GM12892 (cell line): ENCODE results near the gene RNF13.

Source experiments
- POLR2A ChIP-seq: IDR thresholded peaks from 2 replicates; pipeline ENCODE4 v1.6.1; 2011; ENCODE audit warnings: low read depth, low read length, control low read depth
- POLR2AphosphoS5 ChIP-seq: IDR thresholded peaks from 2 replicates; pipeline ENCODE4 v1.6.1; 2011; ENCODE audit warnings: low read depth, low read length, control low read depth
- TAF1 ChIP-seq: IDR thresholded peaks from 2 replicates; pipeline ENCODE4 v1.6.1; 2011; ENCODE audit warnings: low read depth, mild to moderate bottlenecking, control low read depth, low read length, borderline replicate concordance

GRCh38 chr3:149919509-149919908 lies 106.5 kb downstream of the RNF13 start:
- TF ChIP-seq POLR2A (no peak), TAF1 (no peak), POLR2AphosphoS5 (no peak)
